MG63 (cell line): ENCODE data around the gene CDS1. TPM values are rescaled to one million over a fixed set of nuclear protein-coding genes. Genes with fewer than 3 reads are reported as not detected.
"Not testable (repeated sequence)": the region's sequence is repeated elsewhere in the genome, so short reads cannot be mapped to it uniquely, and the experiment has no call there.

Experiments
- DNase-seq: peaks from one replicate; pipeline ENCODE4 v3.0.0-alpha.2; 2020
- H3K27me3 ChIP-seq: fragments of 250-450 bp; sonication (Bioruptor Pico); 2 replicates; pipeline ENCODE4 v1.5.1; 2020; ENCODE audit warnings: mild to moderate bottlenecking, moderate library complexity
- H3K36me3 ChIP-seq: fragments of 250-450 bp; sonication (Bioruptor Pico); 2 replicates; pipeline ENCODE4 v1.5.1; 2020; ENCODE audit warnings: mild to moderate bottlenecking, moderate library complexity
- H3K4me3 ChIP-seq: fragments of 250-450 bp; sonication (Bioruptor Pico); 2 replicates; pipeline ENCODE4 v1.5.1; 2020; ENCODE audit warnings: mild to moderate bottlenecking, moderate library complexity
- H3K9me3 ChIP-seq: fragments of 250-450 bp; sonication (Bioruptor Pico); 2 replicates; pipeline ENCODE4 v1.5.1; 2020; ENCODE audit warnings: mild to moderate bottlenecking, moderate library complexity
- total RNA-seq: library from RNA; depleted of rRNA; stranded (reverse); fragments of >200 nt; shearing (Covaris generic); gene quantifications from 2 replicates; pipeline ENCODE4 v1.2.3, GENCODE V29; 2014; ENCODE audit warnings: low replicate concordance

CDS1 gene
- total RNA-seq, 1 experiment from 2014 or later: not detected

GRCh38 chr4:84648863-84649647, 66.1 kb downstream of the CDS1 start:
- Histone ChIP-seq H3K9me3 (no peaks in the 10 kb centered on the region), H3K36me3 (no peaks in the 10 kb centered on the region), H3K27me3 (no peaks in the 10 kb centered on the region), H3K4me3 (no peak overlapping the region)
- no peak for DNase-seq

- Histone ChIP-seq H3K27me3 (no peaks in the 10 kb centered on the region), H3K9me3 (no peaks in the 10 kb centered on the region), H3K36me3 (no peaks in the 10 kb centered on the region), H3K4me3 (no peak overlapping the region)
- peak; percentile 13 for DNase-seq
Measured at GRCh38 chr4:84651499-84651898, 68.6 kb downstream of the CDS1 start.

- Histone ChIP-seq H3K27me3 (no peaks in the 10 kb centered on the region), H3K36me3 (no peaks in the 10 kb centered on the region), H3K4me3 (no peak overlapping the region), H3K9me3 (no peaks in the 10 kb centered on the region)
- DNase-seq: no peak
Measured at GRCh38 chr4:84652478-84652877, 69.6 kb downstream of the CDS1 start.

- Histone ChIP-seq H3K27me3 (no peaks in the 10 kb centered on the region), H3K36me3 (no peaks in the 10 kb centered on the region), H3K9me3 (no peaks in the 10 kb centered on the region), H3K4me3 (no peak overlapping the region)
- DNase-seq: no peak
Measured at GRCh38 chr4:84660606-84661005, 77.7 kb downstream of the CDS1 start.

GRCh38 chr4:84661191-84661939, 78.4 kb downstream of the CDS1 start:
- Histone ChIP-seq H3K4me3 (no peak overlapping the region), H3K27me3 (no peaks in the 10 kb centered on the region), H3K9me3 (no peaks in the 10 kb centered on the region), H3K36me3 (no peaks in the 10 kb centered on the region)
- DNase-seq: no peak

GRCh38 chr4:84664767-84665166, 81.8 kb downstream of the CDS1 start:
- H3K27me3 ChIP-seq, H3K9me3 ChIP-seq, DNase-seq, H3K36me3 ChIP-seq, H3K4me3 ChIP-seq: not testable (repeated sequence)

GRCh38 chr4:84666439-84666838, 83.5 kb downstream of the CDS1 start:
- no peaks in the 10 kb centered on the region for H3K36me3 ChIP-seq
- H3K4me3 ChIP-seq: no peak overlapping the region
- H3K27me3 ChIP-seq: no peaks in the 10 kb centered on the region
- no peaks in the 10 kb centered on the region for H3K9me3 ChIP-seq
- DNase-seq: no peak

GRCh38 chr4:84669201-84669600, 86.3 kb downstream of the CDS1 start:
- Histone ChIP-seq H3K27me3 (no peaks in the 10 kb centered on the region), H3K36me3 (peaks cover 9% of the 10 kb centered on the region), H3K4me3 (no peak overlapping the region), H3K9me3 (no peaks in the 10 kb centered on the region)
- DNase-seq: no peak

GRCh38 chr4:84672177-84672576, 89.2 kb downstream of the CDS1 start:
- no peaks in the 10 kb centered on the region for H3K27me3 ChIP-seq
- peaks cover 11% of the 10 kb centered on the region for H3K36me3 ChIP-seq
- H3K4me3 ChIP-seq: no peak overlapping the region
- no peak for DNase-seq
- no peaks in the 10 kb centered on the region for H3K9me3 ChIP-seq

- H3K36me3 ChIP-seq: peaks cover 11% of the 10 kb centered on the region
- no peak overlapping the region for H3K4me3 ChIP-seq
- no peaks in the 10 kb centered on the region for H3K9me3 ChIP-seq
- no peaks in the 10 kb centered on the region for H3K27me3 ChIP-seq
- DNase-seq: no peak
Measured at GRCh38 chr4:84673475-84674240, 90.7 kb downstream of the CDS1 start.

GRCh38 chr4:84677093-84677492, 94.2 kb downstream of the CDS1 start:
- DNase-seq: no peak
- Histone ChIP-seq H3K36me3 (peaks cover 13% of the 10 kb centered on the region), H3K4me3 (no peak overlapping the region), H3K9me3 (no peaks in the 10 kb centered on the region), H3K27me3 (no peaks in the 10 kb centered on the region)

- H3K27me3 ChIP-seq: no peaks in the 10 kb centered on the region
- H3K36me3 ChIP-seq: peaks cover 5% of the 10 kb centered on the region
- no peaks in the 10 kb centered on the region for H3K9me3 ChIP-seq
- no peak overlapping the region for H3K4me3 ChIP-seq
- no peak for DNase-seq
Measured at GRCh38 chr4:84677995-84678394, 95.1 kb downstream of the CDS1 start.

GRCh38 chr4:84678976-84679744, 96.2 kb downstream of the CDS1 start:
- no peak for DNase-seq
- Histone ChIP-seq H3K27me3 (no peaks in the 10 kb centered on the region), H3K36me3 (peaks cover 5% of the 10 kb centered on the region), H3K4me3 (no peak overlapping the region), H3K9me3 (no peaks in the 10 kb centered on the region)

- no peak overlapping the region for H3K4me3 ChIP-seq
- no peak for DNase-seq
- H3K9me3 ChIP-seq: no peaks in the 10 kb centered on the region
- peaks cover 5% of the 10 kb centered on the region for H3K36me3 ChIP-seq
- H3K27me3 ChIP-seq: no peaks in the 10 kb centered on the region
Measured at GRCh38 chr4:84680956-84681355, 98.0 kb downstream of the CDS1 start.

GRCh38 chr4:84681486-84682274, 98.8 kb downstream of the CDS1 start:
- no peaks in the 10 kb centered on the region for H3K9me3 ChIP-seq
- H3K36me3 ChIP-seq: peaks cover 4% of the 10 kb centered on the region

GRCh38 chr4:84682661-84683060, 99.7 kb downstream of the CDS1 start:
- not testable (repeated sequence) for H3K9me3 ChIP-seq, H3K4me3 ChIP-seq, H3K36me3 ChIP-seq, DNase-seq, H3K27me3 ChIP-seq

More at GRCh38 chr4:84681486-84682274, 98.8 kb downstream of the CDS1 start:
- no peak overlapping the region for H3K4me3 ChIP-seq
- H3K27me3 ChIP-seq: no peaks in the 10 kb centered on the region
- no peak for DNase-seq
